Measurements from ENCODE around the gene ZNF423.

Gene ZNF423

GRCh38 chr16:49637511-49637910 is 218.4 kb downstream of the ZNF423 start:
- DNase-seq = no peak

- DNase-seq = no peak
Observed at GRCh38 chr16:49636608-49637007, 219.3 kb downstream of the ZNF423 start.

- DNase-seq = no peak
Observed at GRCh38 chr16:49635591-49636581, 220.0 kb downstream of the ZNF423 start.

GRCh38 chr16:49635009-49635350 is 220.9 kb downstream of the ZNF423 start:
- no peak for DNase-seq

GRCh38 chr16:49634235-49635008 is 221.5 kb downstream of the ZNF423 start:
- DNase-seq = no peak

- DNase-seq = no peak
Observed at GRCh38 chr16:49632795-49633184, 223.1 kb downstream of the ZNF423 start.

- DNase-seq = no peak
Observed at GRCh38 chr16:49632086-49632794, 223.7 kb downstream of the ZNF423 start.

- DNase-seq = no peak
Observed at GRCh38 chr16:49631187-49632041, 224.5 kb downstream of the ZNF423 start.

GRCh38 chr16:49630783-49631182 is 225.1 kb downstream of the ZNF423 start:
- no peak for DNase-seq

- DNase-seq = no peak
Observed at GRCh38 chr16:49629851-49630250, 226.1 kb downstream of the ZNF423 start.

- no peak for DNase-seq
Observed at GRCh38 chr16:49628148-49628547, 227.8 kb downstream of the ZNF423 start.

- no peak for DNase-seq
Observed at GRCh38 chr16:49625311-49626065, 230.4 kb downstream of the ZNF423 start.

- no peak for DNase-seq
Observed at GRCh38 chr16:49623501-49624266, 232.2 kb downstream of the ZNF423 start.

- DNase-seq = no peak
Observed at GRCh38 chr16:49622421-49623402, 233.2 kb downstream of the ZNF423 start.

- no peak for DNase-seq
Observed at GRCh38 chr16:49622084-49622390, 233.9 kb downstream of the ZNF423 start.

- no peak for DNase-seq
Observed at GRCh38 chr16:49621241-49622083, 234.4 kb downstream of the ZNF423 start.

GRCh38 chr16:49620869-49621240 is 235.1 kb downstream of the ZNF423 start:
- DNase-seq = no peak

- no peak for DNase-seq
Observed at GRCh38 chr16:49620158-49620868, 235.6 kb downstream of the ZNF423 start.
